GM19372 (cell line): ENCODE data around the gene NMRK2.
A peak's percentile ranks its signal among the peaks of the same experiment; 100 is the strongest.
"Not testable (repeated sequence)": the region's sequence is repeated elsewhere in the genome, so short reads cannot be mapped to it uniquely, and the experiment has no call there.

Experiments
- ATAC-seq: cut with Tn5 transposase; IDR thresholded peaks from one replicate; pipeline ENCODE4 v1.9.1; 2021; ENCODE audit warnings: mild to moderate bottlenecking, low read depth, moderate library complexity; ENCODE audit not compliant: unreplicated experiment

Gene NMRK2

DNA sequence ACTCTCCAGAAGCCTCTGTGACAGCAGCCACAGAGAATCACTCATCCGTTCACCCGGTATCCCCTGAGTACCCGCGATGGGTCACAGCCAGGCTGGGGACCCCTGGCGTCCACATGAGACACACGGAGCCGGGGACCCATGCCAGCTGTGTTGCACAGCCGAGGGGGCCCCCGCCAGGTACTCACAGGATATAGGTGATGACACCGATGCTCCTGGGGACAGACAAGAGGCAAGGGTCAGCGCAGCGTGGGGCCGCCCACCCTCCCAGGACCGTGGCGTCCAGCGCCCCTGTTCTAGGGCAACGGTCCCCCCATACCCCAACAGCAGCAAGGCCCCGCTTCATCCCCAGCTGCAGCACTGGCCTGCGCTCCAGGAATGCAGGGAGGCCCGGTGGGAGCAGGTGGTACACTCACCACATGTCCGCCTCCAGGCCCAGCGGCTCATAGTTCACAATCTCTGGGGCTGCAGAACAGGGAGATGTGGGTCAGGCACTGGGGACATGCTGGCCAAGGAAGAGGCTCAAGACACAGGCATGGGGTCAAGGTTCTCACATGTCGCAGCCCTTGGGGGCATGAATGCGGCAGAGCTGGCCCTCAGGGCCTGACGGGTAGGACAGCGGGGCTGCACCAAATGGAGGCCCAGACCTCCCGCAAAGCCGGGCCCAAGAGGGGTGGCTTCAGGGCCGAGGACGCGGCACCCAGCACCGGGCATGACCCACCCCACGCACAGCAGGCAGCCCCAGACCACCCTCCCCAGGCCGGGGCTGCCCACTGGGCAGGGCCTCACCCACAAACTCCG lies 30.8 kb downstream of the NMRK2 start:
- ATAC-seq = no peak

DNA sequence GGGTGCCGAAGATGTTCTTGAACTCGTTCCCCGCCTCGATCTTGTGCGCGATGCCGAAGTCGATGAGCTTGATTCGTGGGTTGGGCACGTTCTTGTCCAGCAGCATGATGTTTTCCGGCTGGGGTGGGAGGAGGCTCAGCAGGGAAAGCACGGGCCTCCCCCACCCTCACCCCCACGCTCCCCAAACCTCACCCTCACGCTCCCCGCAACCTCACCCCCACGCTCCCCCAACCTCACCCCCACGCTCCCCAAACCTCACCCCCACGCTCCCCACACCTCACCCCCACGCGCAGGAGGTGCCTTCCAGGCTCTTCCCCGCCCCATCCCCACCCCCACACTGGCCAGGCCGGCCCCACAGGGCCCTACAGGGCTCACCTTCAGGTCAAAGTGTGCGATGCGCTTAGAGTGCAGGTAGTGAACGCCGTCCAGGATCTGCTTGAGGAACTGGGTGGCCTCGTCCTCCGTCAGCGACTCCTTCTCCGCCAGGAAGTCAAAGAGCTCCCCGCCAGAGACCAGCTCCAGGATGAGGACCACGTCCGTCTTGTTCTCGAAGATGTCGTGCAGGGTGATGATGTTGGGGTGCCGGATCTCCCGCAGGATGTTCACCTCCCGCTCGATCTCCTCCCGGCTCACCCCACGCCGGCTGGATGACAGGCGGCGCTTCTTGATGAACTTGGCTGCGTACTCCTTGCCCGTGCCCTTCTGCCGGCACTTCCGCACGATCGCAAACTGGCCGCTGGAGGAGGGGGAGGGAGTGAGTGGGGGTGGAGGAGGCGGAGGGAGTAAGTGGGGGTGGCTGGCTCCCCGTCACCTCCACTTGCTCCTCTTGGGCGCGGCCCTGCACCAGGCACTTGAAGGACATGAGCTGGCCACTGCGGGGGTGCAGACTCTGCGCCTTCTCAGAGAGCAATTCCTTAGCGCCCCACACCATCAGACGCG lies 31.7 kb downstream of the NMRK2 start:
- no peak for ATAC-seq

- no peak for ATAC-seq
Measured at GRCh38 chr19:3966051-3967017, 33.5 kb downstream of the NMRK2 start.

GRCh38 chr19:3967983-3968382 lies 35.1 kb downstream of the NMRK2 start:
- not testable (repeated sequence) for ATAC-seq

DNA sequence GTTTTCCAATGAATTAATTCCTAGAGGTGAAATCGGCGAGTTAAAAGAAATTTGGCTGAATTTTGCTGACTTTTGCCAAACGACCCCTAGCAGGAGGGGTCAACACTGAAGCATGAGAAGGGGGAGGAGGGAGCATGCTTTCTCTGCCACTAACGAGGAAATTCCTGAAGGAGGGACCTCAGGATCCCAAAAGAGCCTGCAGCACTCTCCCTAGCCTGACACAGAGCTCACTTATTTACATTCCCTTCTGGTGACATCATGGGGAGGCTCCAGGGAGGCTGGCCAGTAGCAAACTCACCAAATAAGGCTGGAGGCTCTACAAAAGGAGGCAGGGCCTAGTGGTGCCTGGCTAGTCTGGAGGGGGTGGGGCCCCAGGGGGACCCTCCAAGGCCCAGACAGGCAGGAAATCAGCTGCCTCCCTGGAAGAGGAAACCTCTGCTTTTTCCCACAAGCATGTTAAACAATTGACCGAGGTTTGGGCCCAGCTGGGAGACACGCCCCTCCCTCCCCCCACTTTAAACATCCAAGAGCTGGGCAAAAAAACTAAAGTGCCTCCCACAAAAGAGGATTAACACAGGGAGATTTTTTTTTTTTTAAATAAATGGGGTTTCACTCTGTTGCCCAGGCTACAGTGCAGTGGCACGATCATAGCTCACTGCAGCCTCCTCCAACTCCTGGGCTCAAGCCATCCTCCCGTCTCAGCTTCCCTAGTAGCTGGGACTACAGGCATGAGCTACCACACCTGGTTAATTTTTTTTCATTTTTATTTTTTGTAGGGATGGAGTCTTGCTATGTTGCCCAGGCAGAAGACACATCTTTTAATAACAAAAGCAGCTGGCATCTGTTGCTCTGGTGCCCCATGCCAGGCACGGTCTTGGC lies 35.9 kb downstream of the NMRK2 start:
- ATAC-seq = no peak

GRCh38 chr19:3969435-3970312 lies 36.8 kb downstream of the NMRK2 start:
- ATAC-seq = no peak

DNA sequence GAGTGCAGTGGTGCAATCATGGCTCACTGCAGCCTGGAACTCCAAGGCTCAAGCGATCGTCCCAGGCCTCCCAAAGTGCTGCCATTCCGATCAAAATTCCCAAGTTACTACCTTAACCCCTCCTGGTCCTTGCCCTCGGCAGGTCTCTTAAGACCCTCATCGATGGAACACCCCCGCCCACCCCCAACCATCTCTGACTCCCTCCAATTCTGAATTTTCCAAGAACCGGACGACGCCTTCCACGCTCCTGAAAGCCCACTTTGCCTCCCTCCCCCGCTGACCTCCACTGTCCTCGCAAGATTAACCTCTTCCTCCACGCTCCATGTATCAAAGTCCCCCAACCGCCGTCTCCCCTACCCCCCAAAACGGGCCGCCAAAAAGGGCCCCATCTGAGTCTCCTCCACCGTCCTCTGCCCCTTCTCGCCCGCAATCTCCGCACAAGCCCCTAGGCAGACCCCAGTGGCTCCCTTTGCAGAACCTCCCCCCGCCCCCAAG lies 37.5 kb downstream of the NMRK2 start:
- no peak for ATAC-seq

- ATAC-seq = peak; percentile 96
Measured at GRCh38 chr19:3970808-3971598, 38.1 kb downstream of the NMRK2 start, which contains the start of gene DAPK3. TSS of gene DAPK3 (minus strand) at chr19:3971099. CDS start at chr19:3969735, 1,364 bp downstream.

DNA sequence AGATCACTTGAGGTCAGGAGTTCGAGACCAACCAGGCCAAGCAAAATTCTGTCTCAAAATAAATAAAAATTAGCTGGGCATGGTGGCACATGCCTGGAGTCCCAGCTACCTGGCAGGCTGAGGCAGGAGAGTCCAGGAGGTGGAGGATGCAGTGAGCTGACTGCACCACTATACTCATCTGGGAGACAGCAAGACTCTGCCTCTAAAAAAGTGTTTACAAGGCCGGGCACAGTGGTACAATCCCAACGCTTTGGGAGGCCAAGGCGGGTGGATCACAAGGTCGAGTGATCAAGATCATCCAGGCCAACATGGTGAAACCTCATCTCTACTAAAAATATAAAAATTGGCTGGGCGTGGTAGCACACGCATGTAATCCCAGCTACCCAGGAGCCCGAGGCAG lies 42.3 kb downstream of the NMRK2 start:
- ATAC-seq = no peak

DNA sequence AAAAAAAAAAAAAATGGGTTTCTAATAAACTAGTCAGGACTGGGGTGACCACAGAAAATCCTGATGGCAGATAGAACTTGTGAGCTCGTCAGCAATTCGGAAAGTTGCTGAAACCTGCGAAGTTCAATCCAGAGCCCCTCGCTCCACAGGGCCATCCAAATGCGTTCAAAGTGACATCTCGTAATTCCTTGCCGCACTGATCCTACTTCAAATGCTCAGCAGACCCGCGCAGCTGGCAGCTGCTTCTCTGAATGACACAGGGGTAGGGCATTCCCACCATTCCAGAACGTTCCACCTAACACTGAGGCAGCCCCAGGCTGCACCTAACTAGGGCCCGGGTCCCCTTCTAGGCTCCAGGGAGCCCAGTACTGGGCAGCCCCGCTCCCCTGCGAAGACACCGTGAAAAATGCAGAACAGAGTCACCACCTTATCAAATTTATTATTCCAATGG lies 42.8 kb downstream of the NMRK2 start:
- ATAC-seq = no peak

DNA sequence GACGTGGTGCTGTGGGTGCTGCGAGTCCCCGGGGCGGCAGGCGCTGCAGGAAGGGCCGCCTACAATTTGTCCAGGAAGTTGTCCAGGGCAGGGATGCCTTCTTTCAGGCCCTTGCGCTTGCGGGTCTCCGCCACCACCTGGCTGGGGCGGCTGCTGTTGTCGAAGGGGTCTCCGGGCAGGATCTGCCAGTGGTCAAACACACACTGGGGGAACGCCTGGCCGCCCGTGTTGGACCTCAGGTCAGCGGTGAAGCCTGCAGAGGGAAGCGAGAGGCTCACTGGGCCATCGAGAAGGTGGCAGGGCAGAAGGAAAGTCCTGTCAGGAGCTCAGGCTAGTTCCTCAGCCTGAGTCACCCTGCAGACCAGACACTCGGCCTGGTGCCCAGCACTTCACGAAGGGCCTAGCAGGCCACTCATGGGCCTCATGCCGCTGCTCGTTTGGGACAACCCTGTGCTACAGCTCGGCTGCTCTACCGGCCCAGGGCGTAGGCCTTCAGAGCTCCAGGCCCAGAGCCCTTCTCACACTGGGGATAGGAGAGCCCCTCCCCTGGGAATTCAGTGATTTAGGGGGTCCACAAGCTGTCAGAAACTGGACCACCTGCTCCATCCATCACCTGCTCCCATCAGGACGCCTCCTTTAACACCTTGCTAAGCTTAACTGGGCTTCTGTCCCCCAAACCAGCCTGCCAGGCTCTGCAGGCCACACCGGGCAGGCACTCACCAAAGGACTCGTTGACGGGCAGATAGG lies 43.8 kb downstream of the NMRK2 start:
- ATAC-seq = no peak

GRCh38 chr19:3977242-3978143 lies 44.6 kb downstream of the NMRK2 start:
- no peak for ATAC-seq

DNA sequence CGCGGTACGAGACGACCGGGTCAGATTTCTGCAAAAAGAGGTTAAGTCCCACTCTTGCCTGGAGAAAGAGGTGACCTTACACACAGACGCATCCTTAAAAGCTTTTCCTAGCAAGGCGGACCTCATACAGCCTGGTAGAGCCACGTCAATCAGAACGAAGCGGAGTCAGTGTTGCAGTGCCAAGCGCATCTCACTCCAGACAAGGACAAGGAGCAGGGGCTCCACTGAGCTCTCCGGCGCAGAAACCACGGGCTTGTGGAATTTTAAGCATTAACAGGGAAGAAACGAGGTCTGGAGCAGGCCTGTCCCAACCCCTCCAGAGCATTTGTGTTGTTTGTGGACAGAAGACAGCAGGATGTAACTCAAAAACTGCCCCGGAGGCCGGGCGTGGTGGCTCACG lies 45.3 kb downstream of the NMRK2 start:
- no peak for ATAC-seq

- no peak for ATAC-seq
Measured at GRCh38 chr19:3979289-3979673, 46.4 kb downstream of the NMRK2 start.

DNA sequence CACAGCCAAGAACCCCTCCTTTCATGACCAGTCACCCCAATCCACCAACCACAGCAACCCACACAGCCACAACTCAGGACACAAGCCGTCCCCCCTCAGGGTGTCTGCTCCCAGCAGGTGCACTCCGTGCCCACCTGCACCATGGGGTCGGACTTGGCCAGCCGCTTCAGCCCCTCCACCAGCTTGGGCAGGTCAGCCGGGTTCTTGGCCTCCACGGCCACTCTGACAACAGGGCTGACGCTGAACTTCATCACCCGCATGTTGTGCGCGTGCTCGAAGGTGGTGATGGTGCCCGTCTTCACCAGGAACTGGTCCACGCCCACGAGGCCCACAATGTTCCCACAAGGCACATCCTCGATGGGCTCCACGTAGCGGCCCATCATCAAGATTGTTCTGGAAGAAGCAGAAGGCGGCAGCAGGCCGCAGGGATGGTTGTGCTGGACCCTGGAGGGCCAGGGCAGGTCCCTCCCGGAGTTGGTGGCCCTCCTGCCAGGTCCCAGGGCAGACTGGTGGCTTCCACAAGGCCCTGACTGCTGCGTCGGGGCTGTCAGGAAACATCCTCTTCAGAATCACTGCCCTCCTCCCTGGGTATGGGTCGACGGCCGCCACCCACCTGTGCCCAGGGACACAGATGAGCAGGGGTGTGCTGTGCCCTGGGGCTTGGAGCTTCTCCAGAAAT lies 46.9 kb downstream of the NMRK2 start:
- ATAC-seq = no peak
